HG03558 (cell line): Measurements from ENCODE around the gene NFKBIL1.

Experiments
- ATAC-seq: cut with Tn5 transposase; IDR thresholded peaks from one replicate; pipeline ENCODE4 v1.9.1; 2021; ENCODE audit warnings: moderate number of reproducible peaks; ENCODE audit not compliant: unreplicated experiment; ENCODE audit errors: extremely low read depth

The NFKBIL1 gene

GRCh38 chr6:31558631-31559500 is 11.5 kb downstream of the NFKBIL1 start:
- no peak for ATAC-seq

- no peak for ATAC-seq
Measured at GRCh38 chr6:31559606-31559957, 12.2 kb downstream of the NFKBIL1 start.

DNA sequence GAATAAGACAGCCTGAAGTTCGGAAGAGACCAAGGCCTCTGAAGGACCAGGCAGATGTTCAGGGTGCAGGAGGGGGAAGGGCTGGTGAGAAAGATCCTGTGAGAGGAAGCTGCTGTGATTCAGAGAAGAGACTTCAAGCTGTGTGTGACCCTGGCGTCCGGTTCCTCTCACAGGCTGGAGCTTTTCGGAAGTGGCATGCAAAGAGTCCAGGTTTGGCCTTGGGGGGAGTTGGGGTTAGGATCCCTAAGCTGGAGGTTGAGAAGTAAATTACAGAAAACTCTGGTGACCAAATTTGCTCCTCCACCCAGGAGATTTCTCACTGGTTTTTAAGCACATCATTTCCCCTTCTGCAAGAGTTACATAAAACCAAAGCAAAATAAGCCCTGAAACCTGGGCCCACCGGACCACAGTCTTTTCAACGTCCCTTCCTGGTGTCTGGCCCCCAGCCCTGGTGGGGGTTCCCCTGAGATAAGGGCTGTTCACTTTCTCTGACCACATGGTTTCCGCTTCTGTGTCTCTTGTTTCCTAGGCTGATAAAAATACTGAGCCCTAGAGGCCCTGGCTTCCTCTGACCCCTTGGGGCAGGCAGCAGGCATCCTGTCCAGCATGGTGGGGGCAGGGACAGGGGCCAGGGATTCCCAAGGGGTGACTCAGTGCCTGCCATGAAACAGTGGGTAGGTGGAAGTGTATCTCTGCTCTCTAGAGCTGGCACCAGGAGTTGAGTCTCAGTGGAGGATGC is 12.7 kb downstream of the NFKBIL1 start:
- ATAC-seq: peak; percentile 38

DNA sequence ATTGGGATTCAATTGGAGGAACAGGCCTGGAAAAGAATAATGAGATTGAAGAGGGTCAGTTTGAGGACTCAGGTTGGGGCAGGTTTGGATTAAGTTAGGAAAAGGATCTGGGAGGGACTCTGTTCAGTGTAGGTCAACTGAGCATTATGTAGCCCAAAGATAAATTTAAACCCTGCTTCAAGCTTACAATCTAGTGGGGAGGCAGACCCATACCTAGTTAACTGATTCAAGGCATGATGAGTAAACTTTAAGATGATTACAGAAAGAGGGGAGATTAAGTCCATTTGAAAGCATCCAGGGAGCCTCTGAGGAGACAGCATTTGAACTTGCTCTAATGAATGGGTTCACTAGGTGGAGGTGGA is 13.3 kb downstream of the NFKBIL1 start:
- ATAC-seq: no peak

GRCh38 chr6:31567531-31568370 is 20.3 kb downstream of the NFKBIL1 start:
- no peak for ATAC-seq

- ATAC-seq: peak; percentile 68
Measured at GRCh38 chr6:31568537-31568961, 21.1 kb downstream of the NFKBIL1 start.

- ATAC-seq: no peak
Measured at GRCh38 chr6:31569861-31570536, 22.6 kb downstream of the NFKBIL1 start.

DNA sequence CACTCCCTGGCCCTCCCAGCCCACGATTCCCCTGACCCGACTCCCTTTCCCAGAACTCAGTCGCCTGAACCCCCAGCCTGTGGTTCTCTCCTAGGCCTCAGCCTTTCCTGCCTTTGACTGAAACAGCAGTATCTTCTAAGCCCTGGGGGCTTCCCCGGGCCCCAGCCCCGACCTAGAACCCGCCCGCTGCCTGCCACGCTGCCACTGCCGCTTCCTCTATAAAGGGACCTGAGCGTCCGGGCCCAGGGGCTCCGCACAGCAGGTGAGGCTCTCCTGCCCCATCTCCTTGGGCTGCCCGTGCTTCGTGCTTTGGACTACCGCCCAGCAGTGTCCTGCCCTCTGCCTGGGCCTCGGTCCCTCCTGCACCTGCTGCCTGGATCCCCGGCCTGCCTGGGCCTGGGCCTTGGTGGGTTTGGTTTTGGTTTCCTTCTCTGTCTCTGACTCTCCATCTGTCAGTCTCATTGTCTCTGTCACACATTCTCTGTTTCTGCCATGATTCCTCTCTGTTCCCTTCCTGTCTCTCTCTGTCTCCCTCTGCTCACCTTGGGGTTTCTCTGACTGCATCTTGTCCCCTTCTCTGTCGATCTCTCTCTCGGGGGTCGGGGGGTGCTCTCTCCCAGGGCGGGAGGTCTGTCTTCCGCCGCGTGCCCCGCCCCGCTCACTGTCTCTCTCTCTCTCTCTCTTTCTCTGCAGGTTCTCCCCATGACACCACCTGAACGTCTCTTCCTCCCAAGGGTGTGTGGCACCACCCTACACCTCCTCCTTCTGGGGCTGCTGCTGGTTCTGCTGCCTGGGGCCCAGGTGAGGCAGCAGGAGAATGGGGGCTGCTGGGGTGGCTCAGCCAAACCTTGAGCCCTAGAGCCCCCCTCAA is 24.9 kb downstream of the NFKBIL1 start, which contains the start of gene LTA:
LTA (plus strand) TSS at position 249 of the 871 bp plus-strand sequence; CDS start at position 703, 454 bp downstream.
- no peak for ATAC-seq

DNA sequence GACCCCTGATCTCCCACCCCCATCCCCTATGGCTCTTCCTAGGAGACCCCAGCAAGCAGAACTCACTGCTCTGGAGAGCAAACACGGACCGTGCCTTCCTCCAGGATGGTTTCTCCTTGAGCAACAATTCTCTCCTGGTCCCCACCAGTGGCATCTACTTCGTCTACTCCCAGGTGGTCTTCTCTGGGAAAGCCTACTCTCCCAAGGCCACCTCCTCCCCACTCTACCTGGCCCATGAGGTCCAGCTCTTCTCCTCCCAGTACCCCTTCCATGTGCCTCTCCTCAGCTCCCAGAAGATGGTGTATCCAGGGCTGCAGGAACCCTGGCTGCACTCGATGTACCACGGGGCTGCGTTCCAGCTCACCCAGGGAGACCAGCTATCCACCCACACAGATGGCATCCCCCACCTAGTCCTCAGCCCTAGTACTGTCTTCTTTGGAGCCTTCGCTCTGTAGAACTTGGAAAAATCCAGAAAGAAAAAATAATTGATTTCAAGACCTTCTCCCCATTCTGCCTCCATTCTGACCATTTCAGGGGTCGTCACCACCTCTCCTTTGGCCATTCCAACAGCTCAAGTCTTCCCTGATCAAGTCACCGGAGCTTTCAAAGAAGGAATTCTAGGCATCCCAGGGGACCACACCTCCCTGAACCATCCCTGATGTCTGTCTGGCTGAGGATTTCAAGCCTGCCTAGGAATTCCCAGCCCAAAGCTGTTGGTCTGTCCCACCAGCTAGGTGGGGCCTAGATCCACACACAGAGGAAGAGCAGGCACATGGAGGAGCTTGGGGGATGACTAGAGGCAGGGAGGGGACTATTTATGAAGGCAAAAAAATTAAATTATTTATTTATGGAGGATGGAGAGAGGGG is 26.1 kb downstream of the NFKBIL1 start:
- no peak for ATAC-seq

- no peak for ATAC-seq
Measured at GRCh38 chr6:31574106-31575061, 27.0 kb downstream of the NFKBIL1 start.

DNA sequence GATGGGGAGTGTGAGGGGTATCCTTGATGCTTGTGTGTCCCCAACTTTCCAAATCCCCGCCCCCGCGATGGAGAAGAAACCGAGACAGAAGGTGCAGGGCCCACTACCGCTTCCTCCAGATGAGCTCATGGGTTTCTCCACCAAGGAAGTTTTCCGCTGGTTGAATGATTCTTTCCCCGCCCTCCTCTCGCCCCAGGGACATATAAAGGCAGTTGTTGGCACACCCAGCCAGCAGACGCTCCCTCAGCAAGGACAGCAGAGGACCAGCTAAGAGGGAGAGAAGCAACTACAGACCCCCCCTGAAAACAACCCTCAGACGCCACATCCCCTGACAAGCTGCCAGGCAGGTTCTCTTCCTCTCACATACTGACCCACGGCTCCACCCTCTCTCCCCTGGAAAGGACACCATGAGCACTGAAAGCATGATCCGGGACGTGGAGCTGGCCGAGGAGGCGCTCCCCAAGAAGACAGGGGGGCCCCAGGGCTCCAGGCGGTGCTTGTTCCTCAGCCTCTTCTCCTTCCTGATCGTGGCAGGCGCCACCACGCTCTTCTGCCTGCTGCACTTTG is 28.0 kb downstream of the NFKBIL1 start, which contains the start of gene TNF:
TNF (plus strand) TSS at position 231 of the 567 bp plus-strand sequence; CDS start at position 408, 177 bp downstream.
- ATAC-seq: no peak

GRCh38 chr6:31575952-31576685 is 28.7 kb downstream of the NFKBIL1 start:
- ATAC-seq: no peak

- no peak for ATAC-seq
Measured at GRCh38 chr6:31576897-31577578, 29.6 kb downstream of the NFKBIL1 start.

DNA sequence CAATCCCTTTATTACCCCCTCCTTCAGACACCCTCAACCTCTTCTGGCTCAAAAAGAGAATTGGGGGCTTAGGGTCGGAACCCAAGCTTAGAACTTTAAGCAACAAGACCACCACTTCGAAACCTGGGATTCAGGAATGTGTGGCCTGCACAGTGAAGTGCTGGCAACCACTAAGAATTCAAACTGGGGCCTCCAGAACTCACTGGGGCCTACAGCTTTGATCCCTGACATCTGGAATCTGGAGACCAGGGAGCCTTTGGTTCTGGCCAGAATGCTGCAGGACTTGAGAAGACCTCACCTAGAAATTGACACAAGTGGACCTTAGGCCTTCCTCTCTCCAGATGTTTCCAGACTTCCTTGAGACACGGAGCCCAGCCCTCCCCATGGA is 30.2 kb downstream of the NFKBIL1 start:
- no peak for ATAC-seq
